Trophoblast cell (in vitro differentiated cells and primary cell): ENCODE results near the gene POM121. TPM values are rescaled to one million over a fixed set of nuclear protein-coding genes. Genes with fewer than 3 reads are reported as not detected.
"Not testable (repeated sequence)": the region's sequence is repeated elsewhere in the genome, so short reads cannot be mapped to it uniquely, and the experiment has no call there.

Source experiments
- DNase-seq, 2 donors: peaks; one replicate each; pipeline ENCODE4 v3.0.0-alpha.2; 2016
- H2AFZ ChIP-seq: 2 replicates; pipeline ENCODE4 v1.6.1; 2013; ENCODE audit warnings: low read length, moderate library complexity, mild to moderate bottlenecking; ENCODE audit not compliant: insufficient read depth, poor library complexity
- H2AK5ac ChIP-seq: 2 replicates; pipeline ENCODE4 v1.6.1; 2013; ENCODE audit warnings: mild to moderate bottlenecking, low read length
- H2BK120ac ChIP-seq: 2 replicates; pipeline ENCODE4 v1.6.1; 2013; ENCODE audit warnings: low read length, mild to moderate bottlenecking, moderate library complexity; ENCODE audit not compliant: insufficient read depth, poor library complexity
- H2BK12ac ChIP-seq: 2 replicates; pipeline ENCODE4 v1.6.1; 2013; ENCODE audit warnings: mild to moderate bottlenecking, low read length, moderate library complexity
- H2BK5ac ChIP-seq: 2 replicates; pipeline ENCODE4 v1.6.1; 2013; ENCODE audit warnings: low read length, low read depth, moderate library complexity, mild to moderate bottlenecking; ENCODE audit not compliant: poor library complexity
- H3K14ac ChIP-seq: 2 replicates; pipeline ENCODE4 v1.6.1; 2013; ENCODE audit warnings: mild to moderate bottlenecking, low read length
- H3K18ac ChIP-seq: 2 replicates; pipeline ENCODE4 v1.6.1; 2013; ENCODE audit warnings: mild to moderate bottlenecking, low read length
- H3K23ac ChIP-seq: 2 replicates; pipeline ENCODE4 v1.6.1; 2013; ENCODE audit warnings: low read length
- H3K27ac ChIP-seq: 2 replicates; pipeline ENCODE4 v1.5.1; 2013; ENCODE audit warnings: low read depth, mild to moderate bottlenecking, inconsistent platforms, low read length, moderate library complexity
- H3K27me3 ChIP-seq: 2 replicates; pipeline ENCODE4 v1.6.1; 2013; ENCODE audit warnings: inconsistent platforms, mild to moderate bottlenecking, low read length, moderate library complexity; ENCODE audit not compliant: insufficient read depth
- H3K36me3 ChIP-seq, 2 experiments: 1 replicate in 1 of 2; 2 replicates in 1 of 2; pipeline ENCODE4 v1.6.1; 2013; ENCODE audit warnings: low read length in 2 of 2, mild to moderate bottlenecking in 2 of 2, moderate library complexity in 1 of 2; ENCODE audit not compliant: insufficient read depth in 2 of 2, control insufficient read depth in 1 of 2
- H3K4ac ChIP-seq: 2 replicates; pipeline ENCODE4 v1.6.1; 2013; ENCODE audit warnings: low read depth, mild to moderate bottlenecking, low read length, moderate library complexity
- H3K4me1 ChIP-seq, 2 experiments: 1 replicate in 1 of 2; 2 replicates in 1 of 2; pipeline ENCODE4 v1.6.1; 2013; ENCODE audit warnings: low read length in 2 of 2, mild to moderate bottlenecking in 2 of 2, moderate library complexity in 1 of 2; ENCODE audit not compliant: insufficient read depth in 2 of 2, control insufficient read depth in 1 of 2
- H3K4me2 ChIP-seq: 2 replicates; pipeline ENCODE4 v1.6.1; 2013; ENCODE audit warnings: inconsistent platforms, mild to moderate bottlenecking, low read length, moderate library complexity
- H3K4me3 ChIP-seq: 2 replicates; pipeline ENCODE4 v1.5.1; 2013; ENCODE audit warnings: mild to moderate bottlenecking, low read depth, low read length, inconsistent platforms
- H3K79me1 ChIP-seq: one replicate; pipeline ENCODE4 v1.6.1; 2013; ENCODE audit warnings: low read length
- H3K79me2 ChIP-seq: 2 replicates; pipeline ENCODE4 v1.6.1; 2013; ENCODE audit warnings: low read length, mild to moderate bottlenecking; ENCODE audit not compliant: control insufficient read depth, insufficient read depth, poor library complexity
- H3K9ac ChIP-seq: 2 replicates; pipeline ENCODE4 v1.6.1; 2013; ENCODE audit warnings: mild to moderate bottlenecking, low read length
- H3K9me3 ChIP-seq: 2 replicates; pipeline ENCODE4 v1.6.1; 2013; ENCODE audit warnings: low read depth, mild to moderate bottlenecking, control low read depth, inconsistent platforms, low read length; ENCODE audit not compliant: insufficient read depth
- H4K12ac ChIP-seq: 2 replicates; pipeline ENCODE4 v1.6.1; 2013; ENCODE audit warnings: low read depth, mild to moderate bottlenecking, low read length, moderate library complexity
- H4K8ac ChIP-seq: 2 replicates; pipeline ENCODE4 v1.6.1; 2013; ENCODE audit warnings: low read depth, mild to moderate bottlenecking, low read length, moderate library complexity
- H4K91ac ChIP-seq: one replicate; pipeline ENCODE4 v1.6.1; 2013; ENCODE audit warnings: low read depth, mild to moderate bottlenecking, low read length, moderate library complexity
- WGBS: extraction: QIAGEN DNeasy Blood & Tissue Kit; methylation state at CpG from one replicate; pipeline ENCODE4 v1.1.7; 2013; ENCODE audit warnings: missing lambda C conversion rate; ENCODE audit not compliant: insufficient read length, insufficient coverage; ENCODE audit errors: extremely low coverage; 5-methylcytosine and 5-hydroxymethylcytosine counted together
- polyA plus RNA-seq: library from polyadenylated mRNA; stranded (reverse); fragments of 200-250 nt; gene quantifications from 2 replicates; pipeline ENCODE4 v1.2.3, GENCODE V29; 2013

The POM121 gene
- 38.5 and 39.5 TPM in 2 replicates for polyA plus RNA-seq

- peak; percentile 85 to 92 for DNase-seq
- Histone ChIP-seq H4K12ac (peak within 1 kb of the TSS; percentile 38), H3K27ac (peak within 1 kb of the TSS; percentile 70), H4K8ac (peak within 1 kb of the TSS; percentile 86), H4K91ac (peak within 1 kb of the TSS; percentile 72), H3K79me2 (peaks cover 4% of the 10 kb centered on the region), H3K4me1 (peaks cover 0 to 2% of the 10 kb centered on the region in 2 experiments), H3K79me1 (no peaks in the 10 kb centered on the region), H3K4me3 (peak within 1 kb of the TSS; percentile 96), H3K27me3 (no peaks in the 10 kb centered on the region), H3K9ac (peak within 1 kb of the TSS; percentile 99), H3K36me3 (peaks cover 9 to 16% of the 10 kb centered on the region in 2 experiments), H3K4ac (peak within 1 kb of the TSS; percentile 72), H2BK120ac (peak within 1 kb of the TSS; percentile 9), H3K14ac (peak within 1 kb of the TSS; percentile 84), H3K9me3 (no peaks in the 10 kb centered on the region), H2AK5ac (peak within 1 kb of the TSS; percentile 19), H2BK12ac (no peak within 1 kb of the TSS), H2AFZ (peak within 1 kb of the TSS; percentile 74), H3K23ac (no peak within 1 kb of the TSS), H3K4me2 (peak within 1 kb of the TSS; percentile 97), H3K18ac (peak within 1 kb of the TSS; percentile 87), H2BK5ac (peak within 1 kb of the TSS; percentile 47)
- no CpG with 5 or more reads among the region's 91 CpGs for WGBS
Observed at GRCh38 chr7:72924733-72925545, at the start of gene POM121. TSS of gene POM121 (plus strand) at chr7:72925095. CDS start at chr7:72925122, 27 bp downstream.

DNA sequence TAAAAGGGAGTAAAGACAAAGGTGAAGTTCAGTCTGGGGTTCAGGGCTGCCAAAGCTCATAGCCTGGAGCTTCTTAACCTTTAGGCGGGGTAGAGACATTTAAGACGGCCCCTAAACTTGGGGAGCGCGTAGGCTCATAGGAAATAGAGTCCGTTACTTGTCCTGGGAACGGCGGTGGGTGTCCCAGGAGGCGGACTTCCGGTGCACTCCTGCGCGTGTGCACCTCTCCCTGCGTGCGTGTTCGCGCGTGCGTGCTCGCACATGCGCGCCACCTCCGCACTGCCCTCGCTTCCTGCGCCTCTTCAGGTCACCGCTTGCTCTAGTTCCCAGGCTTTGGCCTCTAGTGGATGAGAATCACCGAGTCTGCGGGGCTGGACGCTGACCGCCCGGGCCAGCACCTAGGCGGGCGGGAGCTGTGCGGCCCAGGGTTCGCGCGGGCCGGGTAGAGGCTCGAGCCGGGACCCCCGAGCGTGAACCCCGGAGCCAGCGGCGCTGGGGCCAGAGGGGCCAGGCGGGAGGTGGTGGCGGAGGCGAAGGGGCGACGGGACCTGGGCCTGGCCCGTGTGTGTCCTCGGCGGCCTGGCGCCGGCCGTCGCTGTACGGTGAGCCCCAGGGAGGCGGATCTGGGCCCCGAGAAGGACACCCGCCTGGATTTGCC lies 45.7 kb upstream of the POM121 start:
- Histone ChIP-seq H4K8ac (peak overlapping the region; percentile 87), H4K12ac (peak overlapping the region; percentile 59), H3K14ac (peak overlapping the region; percentile 79), H3K4me3 (peak overlapping the region; percentile 83), H3K4me2 (peak overlapping the region; percentile 90), H2AFZ (peak overlapping the region; percentile 97)
- H3K4ac ChIP-seq, H2BK5ac ChIP-seq, H3K4me1 ChIP-seq, H3K36me3 ChIP-seq, H3K27me3 ChIP-seq, H2BK12ac ChIP-seq, H4K91ac ChIP-seq, H3K27ac ChIP-seq, H3K79me2 ChIP-seq, H2AK5ac ChIP-seq, H3K79me1 ChIP-seq, H3K9ac ChIP-seq, H3K9me3 ChIP-seq, H3K23ac ChIP-seq, H2BK120ac ChIP-seq, H3K18ac ChIP-seq: not testable (repeated sequence)
- no CpG with 5 or more reads among the region's 59 CpGs for WGBS
- peak; percentile 84 to 87 for DNase-seq

- H3K14ac ChIP-seq, H2BK12ac ChIP-seq, H2AFZ ChIP-seq, H2BK5ac ChIP-seq, H3K4me1 ChIP-seq, H2AK5ac ChIP-seq, H3K18ac ChIP-seq, H2BK120ac ChIP-seq, H3K27me3 ChIP-seq, H3K9me3 ChIP-seq, H3K79me2 ChIP-seq, H3K36me3 ChIP-seq, H4K12ac ChIP-seq, H3K79me1 ChIP-seq, H4K91ac ChIP-seq, H3K27ac ChIP-seq: not testable (repeated sequence)
- H3K4me3 ChIP-seq, result peak overlapping the region; percentile 82
- peak overlapping the region; percentile 26 for H3K4ac ChIP-seq
- no CpG with 5 or more reads among the region's 35 CpGs for WGBS
- peak overlapping the region; percentile 62 for H3K9ac ChIP-seq
- H3K4me2 ChIP-seq, result peak overlapping the region; percentile 99
- H3K23ac ChIP-seq, result peak overlapping the region; percentile 93
- DNase-seq, result peak; percentile 1 to 37
- peak overlapping the region; percentile 33 for H4K8ac ChIP-seq
Observed at GRCh38 chr7:72879737-72880215, 45.1 kb upstream of the POM121 start.

DNA sequence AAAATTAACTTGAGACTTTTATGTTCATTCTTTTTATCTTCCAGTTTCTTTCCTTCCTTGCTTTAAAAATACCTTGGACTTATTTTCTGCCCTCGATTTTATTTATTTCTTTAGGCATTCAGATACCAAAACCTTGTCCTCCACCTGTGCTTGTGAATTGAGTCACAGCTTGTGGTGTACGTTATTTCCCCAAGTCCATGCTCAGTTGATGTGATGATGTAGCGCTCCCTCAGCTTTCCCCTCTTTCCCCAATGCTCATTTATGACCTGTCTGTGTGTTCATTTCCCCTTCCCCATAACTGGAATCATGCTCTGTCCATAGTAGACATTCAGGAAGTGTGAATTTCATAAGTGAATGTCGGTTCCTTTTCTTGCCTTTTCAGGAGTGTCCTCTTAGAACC lies 33.1 kb upstream of the POM121 start:
- not testable (repeated sequence) for H2BK12ac ChIP-seq, H3K27ac ChIP-seq, H4K12ac ChIP-seq, H3K4me2 ChIP-seq, H3K4me3 ChIP-seq, H3K4me1 ChIP-seq, H3K79me2 ChIP-seq, H3K14ac ChIP-seq, H2BK5ac ChIP-seq, H4K91ac ChIP-seq, H2BK120ac ChIP-seq, DNase-seq, H3K23ac ChIP-seq, H3K27me3 ChIP-seq, H3K18ac ChIP-seq, H3K9me3 ChIP-seq, H3K4ac ChIP-seq, H2AK5ac ChIP-seq, H2AFZ ChIP-seq, H4K8ac ChIP-seq, H3K9ac ChIP-seq, H3K79me1 ChIP-seq
- H3K36me3 ChIP-seq, result peaks cover 17 to 18% of the 10 kb centered on the region in 2 experiments
- no CpG with 5 or more reads among the region's 4 CpGs for WGBS
